Measurements from ENCODE around the gene IL4R.

IL4R gene

GRCh38 chr16:27333104-27333503 lies 19.3 kb downstream of the IL4R start:
- DNase-seq = no peak

- DNase-seq = no peak
These were observed 19.8 kb downstream of the IL4R start for GRCh38 chr16:27333549-27333948.

- DNase-seq = no peak
These were observed 20.5 kb downstream of the IL4R start for GRCh38 chr16:27334192-27334764.

GRCh38 chr16:27334838-27335237 lies 21.1 kb downstream of the IL4R start:
- DNase-seq = no peak

- no peak for DNase-seq
These were observed 21.7 kb downstream of the IL4R start for GRCh38 chr16:27335349-27336053.

GRCh38 chr16:27337024-27337423 lies 23.2 kb downstream of the IL4R start:
- DNase-seq = no peak

GRCh38 chr16:27339180-27339579 lies 25.4 kb downstream of the IL4R start:
- no peak for DNase-seq

GRCh38 chr16:27340654-27341053 lies 26.9 kb downstream of the IL4R start:
- no peak for DNase-seq

GRCh38 chr16:27341549-27341948 lies 27.8 kb downstream of the IL4R start:
- no peak for DNase-seq

GRCh38 chr16:27341971-27342370 lies 28.2 kb downstream of the IL4R start:
- DNase-seq = no peak

GRCh38 chr16:27344721-27345120 lies 30.9 kb downstream of the IL4R start:
- DNase-seq = no peak

GRCh38 chr16:27345201-27345600 lies 31.4 kb downstream of the IL4R start:
- no peak for DNase-seq

- DNase-seq = no peak
These were observed 33.0 kb downstream of the IL4R start for GRCh38 chr16:27346819-27347218.

- no peak for DNase-seq
These were observed 34.3 kb downstream of the IL4R start for GRCh38 chr16:27347930-27348685.

GRCh38 chr16:27349276-27349675 lies 35.5 kb downstream of the IL4R start:
- DNase-seq = no peak

GRCh38 chr16:27350006-27350405 lies 36.2 kb downstream of the IL4R start:
- no peak for DNase-seq

GRCh38 chr16:27351989-27352388 lies 38.2 kb downstream of the IL4R start:
- DNase-seq = no peak

- DNase-seq = no peak
These were observed 40.1 kb downstream of the IL4R start for GRCh38 chr16:27353853-27354252.

GRCh38 chr16:27355610-27356009 lies 41.8 kb downstream of the IL4R start:
- no peak for DNase-seq

GRCh38 chr16:27356794-27357193 lies 43.0 kb downstream of the IL4R start:
- DNase-seq = no peak

- DNase-seq = no peak
These were observed 45.3 kb downstream of the IL4R start for GRCh38 chr16:27359051-27359450.

GRCh38 chr16:27359615-27360014 lies 45.8 kb downstream of the IL4R start:
- no peak for DNase-seq

GRCh38 chr16:27361987-27362386 lies 48.2 kb downstream of the IL4R start:
- no peak for DNase-seq

- DNase-seq = no peak
These were observed 48.9 kb downstream of the IL4R start for GRCh38 chr16:27362570-27363245.
